Stimulated activated CD8-positive, alpha-beta memory T cell treated with anti-CD3 and anti-CD28 coated beads, Interleukin-7, amount 100 ng/mL, for 48 hours (primary cell): Measurements from ENCODE around the gene GPAM.

Experiments used
- DNase-seq, 2 donors: peaks; one replicate each; pipeline ENCODE4 v3.0.0-alpha.2; 2020; ENCODE audit warnings: low read depth in 1 of 2; ENCODE audit errors: extremely low read depth in 1 of 2

GPAM gene

DNA sequence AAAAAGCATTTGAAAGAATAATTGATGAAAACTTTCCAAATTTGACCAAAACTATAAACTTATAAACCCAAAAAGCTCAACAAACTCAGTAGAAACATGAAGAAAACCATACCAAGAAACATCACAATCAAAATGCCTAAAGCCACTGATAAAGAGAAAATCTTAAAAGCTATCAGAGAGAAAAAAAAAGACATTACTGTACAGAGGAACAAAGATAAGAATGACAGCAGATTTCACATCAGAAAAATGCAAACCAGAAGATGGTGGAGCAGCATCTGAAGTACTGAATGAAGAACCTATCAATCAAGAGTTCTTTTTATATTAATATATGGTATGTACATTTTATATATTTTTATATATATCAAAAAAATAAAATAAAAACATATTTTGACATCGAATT is 2.4 kb upstream of the GPAM start:
- no peak for DNase-seq

DNA sequence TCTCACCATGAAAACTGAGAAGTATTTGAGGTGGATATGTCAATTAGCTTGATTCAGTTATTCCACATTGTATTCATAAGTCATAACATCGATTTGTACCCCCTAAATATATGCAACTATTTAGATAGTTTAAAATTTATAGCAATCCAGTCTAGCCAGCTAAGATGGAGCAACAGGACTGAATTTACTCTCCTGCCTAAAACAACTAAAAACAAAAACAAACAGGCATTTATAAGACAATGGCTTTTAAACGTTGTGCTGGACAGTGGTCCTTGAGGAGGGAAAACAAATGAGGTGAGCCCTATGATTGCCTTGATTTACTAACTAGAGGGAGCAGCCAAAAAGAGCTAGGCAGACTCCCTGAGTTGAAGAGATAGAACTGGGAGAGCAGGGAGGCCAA is 814 bp upstream of the GPAM start:
- no peak for DNase-seq

DNA sequence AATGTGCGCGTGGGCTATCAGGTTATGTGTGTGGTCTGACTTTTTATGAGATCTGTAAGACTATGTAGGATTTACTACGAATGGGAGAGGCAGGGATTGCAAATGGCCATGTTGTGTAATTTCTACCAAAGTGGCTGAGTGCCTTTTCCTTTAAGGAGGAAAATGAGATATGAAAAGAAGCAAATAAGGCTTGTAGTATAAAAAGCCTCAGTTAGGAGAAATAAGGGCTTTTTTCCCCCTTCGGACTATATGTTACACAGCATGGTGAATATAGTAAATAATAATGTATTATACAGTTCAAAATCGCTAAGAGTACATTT is 447 bp upstream of the GPAM start:
- DNase-seq = no peak

DNA sequence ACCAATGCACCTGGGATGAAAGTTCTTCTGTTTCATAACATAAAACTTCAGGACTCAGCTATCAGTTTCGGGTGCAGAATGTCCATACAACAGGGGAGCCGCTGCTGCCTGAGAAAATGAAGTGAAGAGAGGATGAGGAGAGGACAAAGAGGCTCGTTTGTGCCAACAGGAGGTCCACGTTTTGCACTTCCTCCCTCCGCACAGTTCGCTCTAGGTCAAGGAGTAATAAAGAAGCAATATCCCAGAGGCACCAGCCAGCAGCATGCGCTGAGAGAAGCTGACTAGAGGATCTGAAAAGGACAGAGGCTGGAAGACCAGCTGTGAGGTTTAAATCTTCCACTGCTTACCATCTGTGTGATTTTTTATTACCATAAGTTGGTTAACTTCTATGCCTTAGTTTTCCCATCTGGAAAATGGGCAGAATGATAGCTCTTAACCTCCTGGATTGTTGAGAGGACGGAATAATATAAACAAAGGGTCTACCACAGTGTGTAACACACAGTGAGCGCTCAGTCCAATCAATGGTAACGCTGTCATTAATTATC is 709 bp downstream of the GPAM start:
- no peak for DNase-seq

DNA sequence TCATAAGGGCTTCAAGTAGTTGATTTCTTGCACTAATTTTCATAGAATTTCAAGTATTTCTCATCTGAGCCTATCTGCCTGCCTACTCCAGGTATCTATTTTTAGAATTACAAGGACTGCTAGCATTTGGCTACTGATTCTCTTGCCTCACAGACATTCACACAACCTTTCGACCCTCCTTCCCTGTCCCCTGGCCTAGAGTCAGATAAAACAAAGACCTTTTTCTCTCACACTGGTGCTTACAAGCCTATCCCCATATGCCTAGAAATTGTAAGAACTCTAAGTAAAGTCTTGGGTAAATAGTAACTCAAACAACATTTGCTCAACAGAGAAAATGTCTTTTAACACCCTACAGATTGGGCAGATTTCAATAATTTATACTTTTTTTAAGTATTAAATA is 6.3 kb downstream of the GPAM start:
- DNase-seq = no peak

DNA sequence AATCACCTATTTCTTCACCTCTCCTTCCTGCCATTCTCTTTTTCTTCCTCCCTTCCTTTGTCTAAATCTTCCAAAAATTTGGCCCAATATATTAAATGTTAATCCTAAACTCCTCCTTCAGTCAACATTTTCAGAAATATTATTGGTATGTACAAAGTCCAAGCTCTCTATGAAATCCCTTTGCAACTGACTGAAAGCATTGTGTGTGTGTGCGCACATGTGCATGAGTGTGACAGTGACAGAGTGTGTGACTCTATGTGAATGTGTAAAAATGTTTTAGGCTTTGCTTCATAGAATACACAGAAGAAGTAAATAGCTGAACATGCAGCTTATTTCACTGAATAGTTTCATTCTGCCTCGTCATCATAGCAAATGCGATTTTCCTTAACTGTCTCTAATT is 7.0 kb downstream of the GPAM start:
- no peak for DNase-seq

DNA sequence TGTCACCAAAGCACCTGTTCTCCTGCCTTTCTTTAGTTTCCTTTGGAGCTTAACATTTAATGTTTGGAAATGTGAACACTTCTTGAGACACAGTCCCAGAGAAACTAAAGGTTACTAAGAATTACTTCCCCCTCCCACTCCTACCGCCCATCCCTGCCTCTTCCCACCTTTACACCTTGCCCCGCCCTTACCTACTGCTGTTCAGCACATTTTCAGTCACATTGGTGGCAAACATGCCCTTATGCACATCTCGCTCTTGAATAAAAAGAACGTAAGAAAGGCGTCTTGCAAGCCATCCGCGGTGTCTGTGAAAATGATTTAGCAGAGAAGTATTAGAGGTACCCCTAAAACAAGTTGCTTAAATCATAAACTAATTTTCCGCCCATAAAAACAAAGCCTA is 8.2 kb downstream of the GPAM start:
- no peak for DNase-seq

DNA sequence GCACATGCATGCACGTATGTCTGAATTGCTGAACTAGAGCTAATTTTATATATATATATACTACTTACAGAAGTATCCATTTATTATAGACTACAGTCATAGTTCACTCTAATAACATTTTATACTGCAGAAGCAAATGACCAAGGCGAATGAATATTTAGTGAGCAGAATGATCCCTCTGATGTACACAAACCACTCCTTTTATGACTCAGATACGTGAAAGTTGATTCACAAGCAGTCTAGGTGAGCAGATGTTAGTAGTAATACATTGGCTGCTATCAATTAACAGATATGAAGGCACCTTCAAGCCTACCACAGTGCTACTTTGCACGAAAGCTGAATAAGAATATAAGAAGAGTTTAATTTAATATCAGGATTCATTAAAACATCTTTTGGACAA is 10.4 kb downstream of the GPAM start:
- DNase-seq = no peak

DNA sequence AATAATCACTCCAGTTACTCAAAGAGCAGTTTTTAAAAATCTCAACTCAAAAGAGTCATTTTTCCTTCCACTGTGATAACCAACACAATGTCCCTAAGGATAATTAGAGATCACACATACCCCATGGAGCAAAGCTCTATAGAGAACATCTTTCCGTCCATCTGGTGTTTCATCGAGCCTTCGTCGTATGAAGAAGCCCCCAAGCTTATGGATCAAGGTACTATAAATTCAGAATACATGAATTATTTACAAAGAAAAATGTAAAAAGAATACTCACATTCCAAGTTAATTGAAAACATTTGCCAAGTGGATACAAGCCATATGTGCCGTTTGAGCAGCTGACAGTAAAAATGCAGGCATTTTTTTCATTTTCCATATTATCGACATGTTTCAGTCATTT is 14.8 kb downstream of the GPAM start:
- no peak for DNase-seq

DNA sequence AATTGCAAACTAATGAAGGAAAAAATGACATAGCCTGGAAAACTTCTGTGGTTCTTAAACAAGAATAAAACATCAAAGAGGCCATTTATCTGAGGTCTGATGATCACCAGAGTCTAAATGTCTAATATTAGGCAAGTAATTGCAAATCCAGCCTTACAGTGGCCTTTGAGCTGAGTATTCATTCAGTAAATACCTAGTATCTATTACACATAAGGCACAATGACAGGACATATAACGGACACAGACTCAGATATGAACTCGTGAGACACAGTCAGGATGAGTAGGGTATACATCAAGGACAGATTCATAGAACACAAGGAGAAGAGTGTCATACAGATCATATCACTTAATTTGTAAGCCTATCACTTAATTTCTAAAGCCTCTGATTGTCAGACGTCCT is 16.8 kb downstream of the GPAM start:
- no peak for DNase-seq

DNA sequence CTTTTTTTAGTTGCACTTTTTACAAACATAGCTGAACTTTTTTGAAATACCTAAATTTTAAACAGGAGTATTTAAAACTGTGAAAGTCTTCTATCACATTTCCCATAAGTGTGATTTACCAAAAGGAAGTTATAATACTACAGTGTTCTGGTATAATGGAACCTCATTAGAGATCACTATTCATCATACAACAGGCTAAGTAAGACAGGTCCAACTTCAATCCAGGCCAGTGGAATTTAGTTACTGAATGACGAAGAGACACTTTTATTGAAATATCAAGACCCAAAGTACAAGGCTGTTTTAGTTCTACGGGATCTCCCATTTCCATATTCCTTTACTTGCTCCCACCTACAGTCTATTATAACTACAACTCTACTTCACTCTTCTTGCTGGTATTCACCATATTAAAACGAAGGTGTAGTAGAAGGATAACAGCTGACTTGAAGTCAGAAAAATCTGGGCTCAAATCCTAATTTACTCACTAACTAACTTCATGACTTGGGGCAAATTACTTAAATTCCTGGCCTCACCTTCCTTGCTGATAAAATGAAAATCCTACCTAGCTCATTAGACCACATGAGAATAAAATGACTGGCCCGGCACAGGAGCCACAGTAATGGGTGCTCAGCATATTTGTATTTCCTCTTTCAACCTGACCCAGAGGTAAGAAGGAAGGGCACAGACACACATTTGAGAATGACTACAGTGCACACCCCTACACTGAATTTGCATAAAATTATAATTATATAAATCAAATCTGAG is 21.6 kb downstream of the GPAM start:
- DNase-seq = no peak

DNA sequence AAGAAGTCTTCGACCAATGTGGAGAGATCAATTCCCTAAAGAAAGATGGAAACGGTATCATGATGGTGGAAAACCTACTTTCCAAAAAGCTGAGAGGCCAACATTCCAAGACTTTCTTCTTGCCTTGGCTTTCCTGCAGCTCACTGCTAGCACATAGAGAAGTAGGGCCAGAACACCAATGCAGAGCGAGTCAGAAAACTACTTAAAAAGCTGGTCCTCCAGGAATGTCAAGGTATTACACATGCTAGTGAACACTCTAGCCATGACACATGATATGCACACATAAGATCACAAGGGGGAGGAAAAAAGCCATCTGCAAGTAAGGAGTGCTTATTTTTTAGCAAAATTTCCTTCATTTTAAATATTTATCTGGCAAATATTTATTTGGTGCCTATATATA is 22.7 kb downstream of the GPAM start:
- no peak for DNase-seq

DNA sequence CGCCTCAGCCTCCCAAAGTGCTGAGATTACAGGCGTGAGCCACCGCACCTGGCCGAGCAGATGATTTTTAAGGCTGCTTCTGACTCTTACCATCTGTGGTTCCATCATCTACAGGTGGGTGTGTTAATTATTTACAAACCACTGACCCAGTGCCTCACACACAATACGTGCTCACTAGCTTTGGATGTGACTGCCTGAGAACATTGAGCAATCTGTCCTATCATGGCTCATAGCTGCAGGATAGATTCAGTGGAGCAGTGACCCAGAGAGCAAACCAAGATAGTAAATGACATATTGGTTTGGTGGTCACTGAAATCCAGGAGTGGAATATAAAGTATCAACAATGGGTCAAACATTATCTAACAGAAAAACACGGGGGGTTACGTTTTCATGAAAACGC is 24.1 kb downstream of the GPAM start:
- DNase-seq = no peak

DNA sequence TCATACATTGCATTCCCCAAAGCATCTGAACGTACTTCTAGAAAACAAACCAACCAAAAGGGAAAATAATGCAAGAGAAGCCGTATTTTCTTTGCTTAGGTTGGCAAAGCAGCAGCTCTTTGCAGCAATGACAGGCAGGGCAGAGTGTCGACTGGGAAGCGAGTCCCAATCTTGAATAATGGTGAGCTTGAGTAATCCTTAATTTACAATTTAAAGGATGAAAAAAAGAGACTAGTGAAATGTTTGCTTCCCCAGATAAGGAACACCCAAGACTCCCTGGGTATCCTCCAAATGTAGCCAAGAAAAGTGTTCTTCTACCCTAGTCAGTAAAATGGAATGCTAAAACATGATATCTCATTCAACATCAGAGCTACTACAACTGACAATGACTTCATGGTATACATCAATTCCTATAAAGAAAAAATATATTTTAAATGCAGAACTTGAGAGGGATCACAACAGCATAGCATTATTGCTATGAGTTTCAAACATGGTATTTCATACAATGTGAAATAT is 32.0 kb downstream of the GPAM start:
- DNase-seq = no peak

DNA sequence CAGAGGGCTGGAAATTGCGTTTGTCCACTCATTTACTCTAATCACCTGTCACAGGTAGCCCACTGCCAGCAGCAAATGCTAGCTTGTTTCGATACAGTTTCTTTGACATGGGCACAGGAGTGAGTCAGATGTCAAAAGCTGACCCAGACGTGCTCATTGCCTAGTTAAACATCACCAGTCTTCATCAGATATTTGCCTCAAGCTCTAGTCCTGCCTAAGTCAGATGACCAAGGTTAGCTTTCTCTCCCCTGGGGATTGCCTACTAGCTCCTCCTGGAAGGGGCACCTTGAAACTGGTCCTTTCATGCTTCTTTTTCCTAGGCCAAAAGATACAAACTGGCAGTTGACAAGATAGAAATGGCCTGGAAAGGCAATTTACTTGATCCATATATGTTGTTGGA is 35.2 kb downstream of the GPAM start:
- DNase-seq = no peak

DNA sequence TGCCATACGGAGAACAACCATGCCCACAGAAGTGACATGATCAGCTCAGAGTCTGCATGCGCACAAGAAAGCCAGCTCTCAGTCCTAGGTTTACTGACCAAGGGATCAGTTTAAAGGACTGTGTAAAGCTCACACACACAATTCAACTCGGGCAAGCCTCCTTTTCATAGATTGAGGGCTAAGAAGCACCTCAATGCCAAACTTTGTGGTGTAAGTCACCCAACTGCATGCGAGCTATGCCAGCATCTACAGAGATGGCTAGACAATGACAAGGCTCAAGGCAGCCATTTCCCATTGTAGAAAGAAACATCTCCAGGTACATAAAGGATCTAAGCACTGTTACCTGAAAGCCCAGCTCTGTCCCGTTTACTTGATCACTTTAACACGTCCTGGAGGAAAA is 36.8 kb downstream of the GPAM start:
- no peak for DNase-seq

DNA sequence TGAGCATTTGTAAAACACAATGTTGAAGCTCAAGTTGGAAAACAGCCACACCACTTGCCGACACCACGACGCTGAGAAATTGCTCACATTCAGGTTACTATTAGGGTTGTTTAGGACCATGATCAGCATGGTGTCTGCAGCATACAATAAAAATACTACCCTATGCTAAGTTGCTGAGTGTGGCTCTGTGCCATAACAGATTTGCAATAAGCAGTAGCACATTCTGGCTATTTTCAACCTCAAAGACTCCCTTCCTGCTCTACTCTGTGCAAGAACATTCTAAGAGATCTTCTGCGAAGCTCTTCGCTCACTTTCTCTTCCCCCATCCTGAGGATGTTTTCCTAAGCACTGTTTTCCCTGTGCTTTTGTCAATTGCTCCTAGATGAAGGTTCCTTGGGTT is 38.3 kb downstream of the GPAM start:
- DNase-seq = no peak

DNA sequence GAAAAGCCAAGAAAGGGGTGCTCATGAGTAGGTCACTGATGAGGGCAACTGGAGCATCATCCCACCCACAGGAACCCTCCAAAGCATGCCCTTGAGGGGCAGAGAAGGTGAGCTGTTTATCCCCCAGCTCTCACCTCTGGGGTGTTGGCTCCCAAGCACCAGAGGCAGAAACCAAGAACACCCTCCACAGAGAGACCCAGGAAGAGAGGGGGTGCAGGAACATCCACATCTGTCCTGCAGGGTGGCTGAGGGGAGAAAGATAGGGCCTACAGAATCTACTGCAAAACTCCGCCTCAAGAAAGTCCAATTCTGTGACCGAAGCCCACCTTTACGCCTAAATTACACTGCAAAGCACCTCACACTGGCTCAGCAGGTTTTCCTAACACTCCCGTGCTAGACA is 40.1 kb downstream of the GPAM start:
- DNase-seq = no peak

DNA sequence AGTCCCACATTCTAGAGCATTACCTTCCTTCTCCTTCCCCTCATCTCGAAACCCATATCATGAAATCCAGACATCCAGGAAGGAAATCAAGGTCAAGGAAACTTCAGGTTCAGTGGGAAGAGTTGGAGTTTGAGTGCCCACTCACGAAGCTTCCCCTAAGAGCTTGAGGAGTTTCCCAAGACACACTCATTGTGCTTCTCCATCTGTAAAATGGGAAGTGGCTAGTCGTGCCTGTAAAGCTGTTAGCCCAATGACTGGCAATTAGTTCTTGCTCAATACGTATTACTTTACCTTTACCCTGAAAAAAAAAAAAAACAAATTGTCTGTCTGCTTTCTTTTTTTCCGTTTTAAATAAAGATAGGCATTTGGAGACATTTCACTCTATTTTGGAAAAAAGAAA is 42.3 kb downstream of the GPAM start:
- DNase-seq = no peak

DNA sequence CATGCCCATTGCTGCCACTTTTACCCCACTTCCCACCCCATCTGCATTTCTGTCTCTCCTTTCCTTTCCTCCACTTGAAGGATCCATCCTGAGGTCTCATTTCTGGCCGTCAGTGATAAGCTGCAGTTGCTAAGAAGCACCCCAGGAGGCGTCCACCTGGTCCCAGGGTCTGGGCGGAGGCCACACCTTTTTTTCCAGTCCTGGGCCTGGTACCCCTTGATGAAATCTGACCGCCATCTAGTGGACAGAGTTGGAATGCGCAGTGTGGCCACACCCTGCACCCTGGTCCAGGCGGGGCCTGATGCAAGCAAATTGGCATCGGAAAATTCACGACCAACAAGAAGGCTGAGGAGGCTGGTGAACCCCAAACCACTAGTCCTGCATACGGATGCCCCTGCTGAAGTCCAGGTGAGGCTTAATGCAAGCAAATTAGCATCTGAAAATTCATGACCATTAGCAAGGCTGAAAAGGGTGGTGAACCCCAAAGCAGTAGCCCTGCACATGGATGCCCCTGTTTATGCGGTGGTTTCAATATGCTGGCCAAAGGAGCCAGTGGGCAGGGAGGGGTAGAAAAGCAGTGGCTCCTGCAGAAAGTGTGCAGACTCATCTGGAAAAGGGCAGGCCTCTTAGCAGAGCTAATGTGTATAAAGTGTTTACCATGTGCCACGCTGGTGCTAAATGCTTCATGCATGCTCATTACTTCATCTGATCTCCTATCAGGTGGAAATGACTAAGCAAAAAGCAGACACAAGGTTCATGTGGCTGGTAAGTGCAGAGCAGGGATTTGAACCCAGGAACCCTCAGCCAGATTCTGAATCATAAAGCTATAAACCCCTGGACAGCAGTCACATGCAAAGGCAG is 43.2 kb downstream of the GPAM start:
- DNase-seq = peak; percentile 50 to 65

DNA sequence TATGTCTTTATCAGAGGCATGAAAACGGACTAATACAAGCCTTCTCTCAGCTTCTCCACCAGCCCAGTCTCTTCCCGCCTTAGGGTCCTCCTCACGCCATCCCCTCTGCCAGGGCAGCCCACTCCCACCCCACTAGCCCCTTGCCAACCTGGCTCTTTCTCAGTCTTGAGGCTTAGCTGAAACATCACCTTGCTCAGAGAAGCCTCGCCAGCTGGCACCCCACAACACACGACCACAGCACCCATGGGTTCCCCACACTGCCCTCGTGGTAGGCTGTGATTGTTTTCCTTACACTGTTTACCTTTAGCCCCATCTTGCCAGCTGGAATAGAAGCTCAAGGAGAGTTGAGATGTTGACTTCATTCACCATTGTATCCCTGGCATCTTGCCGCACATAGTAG is 44.4 kb downstream of the GPAM start:
- DNase-seq = no peak
